HepG2 (cell line): Measurements from ENCODE around the gene IPO5. TPM values are rescaled to one million over a fixed set of nuclear protein-coding genes. Genes with fewer than 3 reads are reported as not detected.
A peak's percentile ranks its signal among the peaks of the same experiment; 100 is the strongest.

Source experiments
- CEBPB ChIP-seq: IDR thresholded peaks from 2 replicates; pipeline ENCODE4 v1.6.1; 2011; ENCODE audit warnings: low read depth, low read length, improper control_type of control experiment, borderline replicate concordance
- CREM ChIP-seq, 2 experiments: sonication (generic) in 1 of 2; formaldehyde crosslinking in 1 of 2; IDR thresholded peaks; 2 replicates each; pipeline versions ENCODE4 v1.4.0 to v1.6.1; 2016 to 2020; ENCODE audit warnings: antibody characterized with exemption in 1 of 2, mild to moderate bottlenecking in 1 of 2, missing genetic modification reagents in 1 of 2
- ESRRA ChIP-seq: sonication (generic); formaldehyde crosslinking; IDR thresholded peaks from 2 replicates; pipeline ENCODE4 v1.5.1; 2020; ENCODE audit warnings: mild to moderate bottlenecking, low read depth, missing genetic modification reagents
- ISL2 ChIP-seq: sonication (generic); formaldehyde crosslinking; IDR thresholded peaks from 2 replicates; pipeline ENCODE4 v1.5.0; 2020; ENCODE audit warnings: missing genetic modification reagents
- RFXANK ChIP-seq: IDR thresholded peaks from 2 replicates; pipeline ENCODE4 v1.6.1; 2016
- TBX2 ChIP-seq: sonication (generic); formaldehyde crosslinking; IDR thresholded peaks from 2 replicates; pipeline ENCODE4 v1.5.0; 2020; ENCODE audit warnings: missing genetic modification reagents, mild to moderate bottlenecking, borderline replicate concordance
- TEAD3 ChIP-seq: optimal IDR thresholded peaks from 2 replicates; pipeline ENCODE3; 2016; ENCODE audit warnings: borderline replicate concordance
- TOE1 ChIP-seq: sonication (generic); formaldehyde crosslinking; IDR thresholded peaks from 2 replicates; pipeline ENCODE4 v1.4.0; 2020; ENCODE audit warnings: mild to moderate bottlenecking, missing genetic modification reagents
- YEATS2 ChIP-seq: sonication (generic); formaldehyde crosslinking; IDR thresholded peaks from 2 replicates; pipeline ENCODE4 v1.4.0; 2020; ENCODE audit warnings: missing genetic modification reagents, borderline replicate concordance
- ZNF234 ChIP-seq: sonication (generic); formaldehyde crosslinking; conservative IDR thresholded peaks from 2 replicates; pipeline ENCODE4 v1.5.1; 2020; ENCODE audit warnings: mild to moderate bottlenecking, missing genetic modification reagents
- ZNF629 ChIP-seq: sonication (generic); formaldehyde crosslinking; conservative IDR thresholded peaks from 2 replicates; pipeline ENCODE4 v1.5.0; 2020; ENCODE audit warnings: missing genetic modification reagents
- ZSCAN9 ChIP-seq: IDR thresholded peaks from 2 replicates; pipeline ENCODE4 v1.6.1; 2016; ENCODE audit warnings: borderline replicate concordance
- polyA plus RNA-seq, 8 experiments: library from polyadenylated mRNA; depleted of rRNA in 3 of 8; stranded (reverse) in 7 of 8; unstranded in 1 of 8; fragments of >200 nt; fragmentation: Illumina TruSeq in 4 of 8; extraction: Trizol in 4 of 8; gene quantifications; 2 replicates each; pipeline versions ENCODE4 v1.2.1 to v1.2.3, GENCODE V29; 2011 to 2016; ENCODE audit warnings: low read depth in 4 of 8, missing spikeins in 1 of 8, mixed read lengths in 1 of 8; ENCODE audit not compliant: insufficient read depth in 1 of 8
- total RNA-seq, 5 experiments: library from RNA; depleted of rRNA; stranded (reverse); fragments of >200 nt; fragmentation: Illumina TruSeq; extraction: Trizol; gene quantifications; 2 replicates each; pipeline ENCODE4 v1.2.3, GENCODE V29; 2016; ENCODE audit warnings: low read depth in 1 of 5
- TF ChIP-seq, protein P1 (sequence below): sonication (generic); formaldehyde crosslinking; IDR thresholded peaks from 2 replicates; pipeline ENCODE4 v1.4.0; 2020; ENCODE audit warnings: low read depth, mild to moderate bottlenecking, missing genetic modification reagents
- TF ChIP-seq, protein P2 (sequence below), 2 experiments: fragments of 450-650 bp in 1 of 2; sonication (generic) in 1 of 2; formaldehyde crosslinking in 1 of 2; IDR thresholded peaks; 2 replicates each; pipeline versions ENCODE4 v1.6.1 to v1.8.0; 2016 to 2022; ENCODE audit warnings: antibody characterized with exemption in 1 of 2, mild to moderate bottlenecking in 1 of 2, missing genetic modification reagents in 1 of 2
- TF ChIP-seq, protein P3 (sequence below): IDR thresholded peaks from 2 replicates; pipeline ENCODE4 v1.6.1; 2016; ENCODE audit warnings: mild to moderate bottlenecking
- TF ChIP-seq, protein P4 (sequence below): sonication (generic); formaldehyde crosslinking; IDR thresholded peaks from 2 replicates; pipeline ENCODE4 v1.5.0; 2020; ENCODE audit warnings: mild to moderate bottlenecking, missing genetic modification reagents, moderate library complexity

IPO5 gene
- total and polyA plus RNA-seq, 2 of the 13 experiments (the other 11 are each of a cell fraction or from before 2014, with no cell fraction given), result 155 to 242 TPM

DNA sequence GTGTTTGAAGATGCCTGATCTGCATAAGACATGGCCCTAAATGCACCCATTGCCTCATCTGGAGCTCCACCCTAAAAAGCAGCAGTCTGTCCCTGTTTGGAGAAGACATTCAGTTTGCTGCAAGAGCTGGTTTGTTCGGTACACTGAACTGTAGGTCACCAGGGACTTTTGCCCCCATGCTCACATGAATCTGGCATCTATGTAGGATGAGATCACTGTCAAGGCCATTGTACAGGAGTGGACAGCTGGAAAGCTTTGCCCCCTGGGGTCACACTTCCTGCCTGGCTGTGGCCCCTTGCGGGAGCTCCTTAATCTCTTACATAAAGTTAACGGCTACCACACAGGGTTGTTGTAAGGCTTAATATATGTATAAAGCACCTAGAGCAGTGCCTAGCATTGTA is 73.0 kb downstream of the IPO5 start (continued):
- TF ChIP-seq TEAD3 (CRISPR knock-in tag) (peak; percentile 87), ISL2 (CRISPR knock-in tag) (peak; percentile 63; the same call in 1 of the 2 replicates), TOE1 (CRISPR knock-in tag) (0 out of 2 replicates have a peak, but pooled peaks have one; percentile 72), CEBPB (peak; percentile 83), YEATS2 (CRISPR knock-in tag) (0 out of 2 replicates have a peak, but pooled peaks have one; percentile 25), ZNF629 (peak; percentile 75), ZSCAN9 (CRISPR knock-in tag) (peak; percentile 65; the same call in 1 of the 2 replicates), ZNF234 (CRISPR knock-in tag) (no peak), CREM (IDR thresholded peaks at IDR 0.05) (peak; percentile 78), CREM (CRISPR knock-in tag; IDR thresholded peaks at IDR 0.05) (no peak), RFXANK (CRISPR knock-in tag) (0 out of 2 replicates have a peak, but pooled peaks have one; percentile 23), TBX2 (CRISPR knock-in tag) (peak; percentile 86), ESRRA (peak; percentile 84)
- TF ChIP-seq, protein P1, sequence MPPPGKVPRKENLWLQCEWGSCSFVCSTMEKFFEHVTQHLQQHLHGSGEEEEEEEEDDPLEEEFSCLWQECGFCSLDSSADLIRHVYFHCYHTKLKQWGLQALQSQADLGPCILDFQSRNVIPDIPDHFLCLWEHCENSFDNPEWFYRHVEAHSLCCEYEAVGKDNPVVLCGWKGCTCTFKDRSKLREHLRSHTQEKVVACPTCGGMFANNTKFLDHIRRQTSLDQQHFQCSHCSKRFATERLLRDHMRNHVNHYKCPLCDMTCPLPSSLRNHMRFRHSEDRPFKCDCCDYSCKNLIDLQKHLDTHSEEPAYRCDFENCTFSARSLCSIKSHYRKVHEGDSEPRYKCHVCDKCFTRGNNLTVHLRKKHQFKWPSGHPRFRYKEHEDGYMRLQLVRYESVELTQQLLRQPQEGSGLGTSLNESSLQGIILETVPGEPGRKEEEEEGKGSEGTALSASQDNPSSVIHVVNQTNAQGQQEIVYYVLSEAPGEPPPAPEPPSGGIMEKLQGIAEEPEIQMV, result peak; percentile 32; the same call in 1 of the 2 replicates
- TF ChIP-seq, protein P2, sequence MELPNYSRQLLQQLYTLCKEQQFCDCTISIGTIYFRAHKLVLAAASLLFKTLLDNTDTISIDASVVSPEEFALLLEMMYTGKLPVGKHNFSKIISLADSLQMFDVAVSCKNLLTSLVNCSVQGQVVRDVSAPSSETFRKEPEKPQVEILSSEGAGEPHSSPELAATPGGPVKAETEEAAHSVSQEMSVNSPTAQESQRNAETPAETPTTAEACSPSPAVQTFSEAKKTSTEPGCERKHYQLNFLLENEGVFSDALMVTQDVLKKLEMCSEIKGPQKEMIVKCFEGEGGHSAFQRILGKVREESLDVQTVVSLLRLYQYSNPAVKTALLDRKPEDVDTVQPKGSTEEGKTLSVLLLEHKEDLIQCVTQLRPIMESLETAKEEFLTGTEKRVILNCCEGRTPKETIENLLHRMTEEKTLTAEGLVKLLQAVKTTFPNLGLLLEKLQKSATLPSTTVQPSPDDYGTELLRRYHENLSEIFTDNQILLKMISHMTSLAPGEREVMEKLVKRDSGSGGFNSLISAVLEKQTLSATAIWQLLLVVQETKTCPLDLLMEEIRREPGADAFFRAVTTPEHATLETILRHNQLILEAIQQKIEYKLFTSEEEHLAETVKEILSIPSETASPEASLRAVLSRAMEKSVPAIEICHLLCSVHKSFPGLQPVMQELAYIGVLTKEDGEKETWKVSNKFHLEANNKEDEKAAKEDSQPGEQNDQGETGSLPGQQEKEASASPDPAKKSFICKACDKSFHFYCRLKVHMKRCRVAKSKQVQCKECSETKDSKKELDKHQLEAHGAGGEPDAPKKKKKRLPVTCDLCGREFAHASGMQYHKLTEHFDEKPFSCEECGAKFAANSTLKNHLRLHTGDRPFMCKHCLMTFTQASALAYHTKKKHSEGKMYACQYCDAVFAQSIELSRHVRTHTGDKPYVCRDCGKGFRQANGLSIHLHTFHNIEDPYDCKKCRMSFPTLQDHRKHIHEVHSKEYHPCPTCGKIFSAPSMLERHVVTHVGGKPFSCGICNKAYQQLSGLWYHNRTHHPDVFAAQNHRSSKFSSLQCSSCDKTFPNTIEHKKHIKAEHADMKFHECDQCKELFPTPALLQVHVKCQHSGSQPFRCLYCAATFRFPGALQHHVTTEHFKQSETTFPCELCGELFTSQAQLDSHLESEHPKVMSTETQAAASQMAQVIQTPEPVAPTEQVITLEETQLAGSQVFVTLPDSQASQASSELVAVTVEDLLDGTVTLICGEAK (IDR thresholded peaks at IDR 0.05), result no peak
- TF ChIP-seq, protein P2 (CRISPR knock-in tag; IDR thresholded peaks at IDR 0.05), result peak; percentile 68; the same call in 1 of the 2 replicates
- TF ChIP-seq, protein P3, sequence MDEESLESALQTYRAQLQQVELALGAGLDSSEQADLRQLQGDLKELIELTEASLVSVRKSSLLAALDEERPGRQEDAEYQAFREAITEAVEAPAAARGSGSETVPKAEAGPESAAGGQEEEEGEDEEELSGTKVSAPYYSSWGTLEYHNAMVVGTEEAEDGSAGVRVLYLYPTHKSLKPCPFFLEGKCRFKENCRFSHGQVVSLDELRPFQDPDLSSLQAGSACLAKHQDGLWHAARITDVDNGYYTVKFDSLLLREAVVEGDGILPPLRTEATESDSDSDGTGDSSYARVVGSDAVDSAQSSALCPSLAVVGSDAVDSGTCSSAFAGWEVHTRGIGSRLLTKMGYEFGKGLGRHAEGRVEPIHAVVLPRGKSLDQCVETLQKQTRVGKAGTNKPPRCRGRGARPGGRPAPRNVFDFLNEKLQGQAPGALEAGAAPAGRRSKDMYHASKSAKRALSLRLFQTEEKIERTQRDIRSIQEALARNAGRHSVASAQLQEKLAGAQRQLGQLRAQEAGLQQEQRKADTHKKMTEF (CRISPR knock-in tag), result peak; percentile 85
- TF ChIP-seq, protein P4, sequence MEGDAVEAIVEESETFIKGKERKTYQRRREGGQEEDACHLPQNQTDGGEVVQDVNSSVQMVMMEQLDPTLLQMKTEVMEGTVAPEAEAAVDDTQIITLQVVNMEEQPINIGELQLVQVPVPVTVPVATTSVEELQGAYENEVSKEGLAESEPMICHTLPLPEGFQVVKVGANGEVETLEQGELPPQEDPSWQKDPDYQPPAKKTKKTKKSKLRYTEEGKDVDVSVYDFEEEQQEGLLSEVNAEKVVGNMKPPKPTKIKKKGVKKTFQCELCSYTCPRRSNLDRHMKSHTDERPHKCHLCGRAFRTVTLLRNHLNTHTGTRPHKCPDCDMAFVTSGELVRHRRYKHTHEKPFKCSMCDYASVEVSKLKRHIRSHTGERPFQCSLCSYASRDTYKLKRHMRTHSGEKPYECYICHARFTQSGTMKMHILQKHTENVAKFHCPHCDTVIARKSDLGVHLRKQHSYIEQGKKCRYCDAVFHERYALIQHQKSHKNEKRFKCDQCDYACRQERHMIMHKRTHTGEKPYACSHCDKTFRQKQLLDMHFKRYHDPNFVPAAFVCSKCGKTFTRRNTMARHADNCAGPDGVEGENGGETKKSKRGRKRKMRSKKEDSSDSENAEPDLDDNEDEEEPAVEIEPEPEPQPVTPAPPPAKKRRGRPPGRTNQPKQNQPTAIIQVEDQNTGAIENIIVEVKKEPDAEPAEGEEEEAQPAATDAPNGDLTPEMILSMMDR (CRISPR knock-in tag), result no peak; the same call in 1 of the 2 replicates
